B cell (primary cell): Measurements from ENCODE around the gene TSHR. TPM values are rescaled to one million over a fixed set of nuclear protein-coding genes. Genes with fewer than 3 reads are reported as not detected.

Experiments
- ATAC-seq: fragments of 200-7000 bp; cut with Tn5 transposase; one replicate; pipeline ENCODE4 v1.10.0; 2021; ENCODE audit warnings: low read depth, mild to moderate bottlenecking, moderate number of reproducible peaks, moderate library complexity
- CTCF ChIA-PET: fragments of 350-600 bp; sonication (Branson Sonifier 250); formaldehyde crosslinking; loops from one replicate; lab custom pipeline; 2021; ENCODE audit warnings: antibody characterized with exemption, inconsistent platforms; lab: Charles Lee
- POLR2A ChIA-PET: fragments of 350-600 bp; sonication (Branson Sonifier 250); formaldehyde crosslinking; loops from one replicate; lab custom pipeline; 2021; ENCODE audit warnings: antibody characterized with exemption; lab: Charles Lee
- DNase-seq: peaks from one replicate; pipeline ENCODE4 v3.0.0; 2013
- H2AFZ ChIP-seq: 2 replicates; pipeline ENCODE4 v1.6.1; 2012; ENCODE audit warnings: mild to moderate bottlenecking, low read depth, low read length; ENCODE audit not compliant: insufficient read depth, poor library complexity, severe bottlenecking
- H3K27ac ChIP-seq, 2 donors: 1 replicate in 1 of 2; 2 replicates in 1 of 2; pipeline ENCODE4 v1.5.1; 2012 to 2013; ENCODE audit warnings: low read length in 2 of 2, mild to moderate bottlenecking in 2 of 2, moderate library complexity in 1 of 2
- H3K27me3 ChIP-seq, 4 experiments: fragments of 200-600 bp in 1 of 4; sonication (generic) in 1 of 4; replicated peaks in 1 of 4; 1 replicate in 2 of 4; 2 replicates in 2 of 4; pipeline versions ENCODE4 v1.6.1 to v1.7.0; 2013 to 2016; ENCODE audit warnings: low read length in 3 of 4, mild to moderate bottlenecking in 2 of 4, mixed read lengths in 1 of 4, moderate library complexity in 1 of 4; ENCODE audit not compliant: insufficient read depth in 4 of 4, control insufficient read depth in 3 of 4; ENCODE audit errors: control extremely low read depth in 1 of 4
- H3K36me3 ChIP-seq, 2 experiments: replicated peaks in 1 of 2; 1 replicate in 1 of 2; 2 replicates in 1 of 2; pipeline versions ENCODE4 v1.6.1 to v1.7.1; 2013; ENCODE audit warnings: low read length in 1 of 2; ENCODE audit not compliant: insufficient read depth in 2 of 2, control insufficient read depth in 1 of 2; ENCODE audit errors: control extremely low read depth in 1 of 2, extremely low read depth in 1 of 2
- H3K4me1 ChIP-seq, 2 donors: fragments of 200-600 bp in 1 of 2; sonication (generic) in 1 of 2; 1 replicate in 1 of 2; 2 replicates in 1 of 2; pipeline versions ENCODE4 v1.5.1 to v1.6.1; 2013 to 2017; ENCODE audit warnings: low read length in 2 of 2; ENCODE audit not compliant: control insufficient read depth in 2 of 2, insufficient read depth in 2 of 2
- H3K4me2 ChIP-seq: replicated peaks from 2 replicates; pipeline ENCODE3; 2012; ENCODE audit warnings: mild to moderate bottlenecking, low read depth, low read length; ENCODE audit not compliant: poor library complexity, severe bottlenecking
- H3K4me3 ChIP-seq, 5 experiments: fragments of 200-600 bp in 1 of 5; sonication (generic) in 1 of 5; 1 replicate in 3 of 5; 2 replicates in 2 of 5; pipeline versions ENCODE4 v1.5.1 to v1.7.0; 2011 to 2016; ENCODE audit warnings: low read length in 4 of 5, mild to moderate bottlenecking in 4 of 5, low read depth in 2 of 5, control low read depth in 1 of 5, moderate library complexity in 1 of 5; ENCODE audit not compliant: insufficient read depth in 1 of 5; ENCODE audit errors: control extremely low read depth in 1 of 5, extremely low read depth in 1 of 5
- H3K79me2 ChIP-seq: fragments of 200-600 bp; sonication (generic); one replicate; pipeline ENCODE4 v1.6.0; 2016; ENCODE audit warnings: low read length; ENCODE audit not compliant: control insufficient read depth, insufficient read depth
- H3K9ac ChIP-seq: fragments of 200-600 bp; sonication (generic); 2 replicates; pipeline ENCODE4 v1.6.1; 2017; ENCODE audit warnings: mild to moderate bottlenecking, low read length, moderate library complexity
- H3K9me3 ChIP-seq, 3 donors: one replicate each; pipeline versions ENCODE4 v1.6.1 to v1.7.1; 2013; ENCODE audit warnings: low read length in 2 of 3; ENCODE audit not compliant: control insufficient read depth in 2 of 3, insufficient read depth in 1 of 3; ENCODE audit errors: control extremely low read depth in 1 of 3
- H4K20me1 ChIP-seq: 2 replicates; pipeline ENCODE4 v1.6.0; 2012; ENCODE audit warnings: mild to moderate bottlenecking, low read length; ENCODE audit not compliant: insufficient read depth, control insufficient read depth, poor library complexity, severe bottlenecking
- H3K27ac Mint-ChIP-seq: one replicate; pipeline ENCODE4 v1.8.0; 2021; ENCODE audit warnings: mixed read lengths
- H3K27me3 Mint-ChIP-seq: one replicate; pipeline ENCODE4 v1.8.0; 2021; ENCODE audit warnings: mixed read lengths
- H3K4me1 Mint-ChIP-seq: one replicate; pipeline ENCODE4 v1.8.0; 2021; ENCODE audit warnings: mixed read lengths
- H3K4me3 Mint-ChIP-seq: one replicate; pipeline ENCODE4 v1.8.0; 2021; ENCODE audit warnings: mixed read lengths
- H3K9me3 Mint-ChIP-seq: one replicate; pipeline ENCODE4 v1.8.0; 2022; ENCODE audit warnings: mixed read lengths; ENCODE audit not compliant: insufficient read depth
- EZH2 ChIP-seq: IDR thresholded peaks from 2 replicates; pipeline ENCODE4 v1.6.1; 2012; ENCODE audit warnings: borderline replicate concordance, low read depth, mild to moderate bottlenecking, moderate library complexity, low read length; ENCODE audit not compliant: insufficient read depth, poor library complexity, severe bottlenecking
- WGBS: methylation state at CpG from one replicate; pipeline ENCODE4 v1.1.5; 2013; ENCODE audit warnings: missing lambda C conversion rate; ENCODE audit not compliant: insufficient coverage; 5-methylcytosine and 5-hydroxymethylcytosine counted together
- intact Hi-C: fragments of 100-400 bp; cut with micrococcal nuclease; formaldehyde crosslinking; loops from one replicate; pipeline ENCODE4 v1.10.0; 2022
- polyA plus RNA-seq: library from polyadenylated mRNA; depleted of rRNA; stranded (reverse); fragments of >200 nt; gene quantifications from 2 replicates; pipeline ENCODE4 v1.2.3, GENCODE V29; 2012
- total RNA-seq, 2 donors: library from RNA; stranded (reverse); fragments of 120-200 nt in 1 of 2; gene quantifications; 1 replicate in 1 of 2; 2 replicates in 1 of 2; pipeline versions ENCODE4 v1.2.3 to v1.2.4, GENCODE V29; 2013 to 2022
- TF ChIP-seq, protein P1 (sequence below): fragments of 200-600 bp; IDR thresholded peaks from one replicate; pipeline ENCODE4 v1.8.0; 2022; ENCODE audit warnings: antibody characterized with exemption, mild to moderate bottlenecking

Gene TSHR
- total and polyA plus RNA-seq, 2 donors (not counting 1 experiment from before 2014, with no cell fraction given) = 0.15 to 0.37 TPM

DNA sequence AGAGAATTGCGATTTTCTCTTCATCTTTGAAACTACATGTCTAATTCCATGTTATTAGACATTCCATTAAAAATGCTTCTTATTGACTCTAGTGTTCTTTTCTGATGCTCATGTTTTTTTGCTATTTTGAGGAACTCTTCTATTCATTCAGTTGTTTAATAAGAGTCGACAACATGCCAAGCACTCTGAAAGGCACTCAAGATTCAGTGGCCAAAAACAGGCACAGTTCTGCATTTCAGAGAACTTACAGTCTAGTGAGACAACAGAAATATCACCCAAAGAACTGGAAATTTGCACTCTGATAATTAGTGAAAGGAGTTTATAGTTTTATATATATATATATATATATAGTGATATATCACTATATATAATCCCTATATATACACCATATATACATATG is 111.7 kb downstream of the TSHR start:
- ChIA-PET POLR2A (no interaction called here), CTCF (no interaction called here)
- ATAC-seq = no peak
- H3K79me2 ChIP-seq = no peaks in the 10 kb centered on the region
- H4K20me1 ChIP-seq = no peaks in the 10 kb centered on the region
- TF ChIP-seq, protein P1, sequence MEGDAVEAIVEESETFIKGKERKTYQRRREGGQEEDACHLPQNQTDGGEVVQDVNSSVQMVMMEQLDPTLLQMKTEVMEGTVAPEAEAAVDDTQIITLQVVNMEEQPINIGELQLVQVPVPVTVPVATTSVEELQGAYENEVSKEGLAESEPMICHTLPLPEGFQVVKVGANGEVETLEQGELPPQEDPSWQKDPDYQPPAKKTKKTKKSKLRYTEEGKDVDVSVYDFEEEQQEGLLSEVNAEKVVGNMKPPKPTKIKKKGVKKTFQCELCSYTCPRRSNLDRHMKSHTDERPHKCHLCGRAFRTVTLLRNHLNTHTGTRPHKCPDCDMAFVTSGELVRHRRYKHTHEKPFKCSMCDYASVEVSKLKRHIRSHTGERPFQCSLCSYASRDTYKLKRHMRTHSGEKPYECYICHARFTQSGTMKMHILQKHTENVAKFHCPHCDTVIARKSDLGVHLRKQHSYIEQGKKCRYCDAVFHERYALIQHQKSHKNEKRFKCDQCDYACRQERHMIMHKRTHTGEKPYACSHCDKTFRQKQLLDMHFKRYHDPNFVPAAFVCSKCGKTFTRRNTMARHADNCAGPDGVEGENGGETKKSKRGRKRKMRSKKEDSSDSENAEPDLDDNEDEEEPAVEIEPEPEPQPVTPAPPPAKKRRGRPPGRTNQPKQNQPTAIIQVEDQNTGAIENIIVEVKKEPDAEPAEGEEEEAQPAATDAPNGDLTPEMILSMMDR = no peak
- no peak for TF ChIP-seq EZH2
- no peaks in the 10 kb centered on the region for H3K36me3 ChIP-seq
- no peak overlapping the region for H3K27ac Mint-ChIP-seq
- intact Hi-C loops = no loop called here
- no peaks in the 10 kb centered on the region for H3K4me1 ChIP-seq
- no peak overlapping the region for H3K4me3 Mint-ChIP-seq
- peaks cover 0 to 4% (median 0%) of the 10 kb centered on the region in 4 experiments for H3K27me3 ChIP-seq
- H3K4me2 ChIP-seq = no peak overlapping the region
- H3K9ac ChIP-seq = no peak overlapping the region
- peaks cover 3% of the 10 kb centered on the region for H3K27me3 Mint-ChIP-seq
- H3K27ac ChIP-seq = no peak overlapping the region
- no peak overlapping the region for H2AFZ ChIP-seq
- no peaks in the 10 kb centered on the region for H3K4me1 Mint-ChIP-seq
- no CpG with 5 or more reads among the region's 2 CpGs for WGBS
- no peak for DNase-seq
- no peak overlapping the region for H3K4me3 ChIP-seq
- peaks cover 1 to 15% (median 5%) of the 10 kb centered on the region in 3 donors for H3K9me3 ChIP-seq
- peaks cover 9% of the 10 kb centered on the region for H3K9me3 Mint-ChIP-seq

DNA sequence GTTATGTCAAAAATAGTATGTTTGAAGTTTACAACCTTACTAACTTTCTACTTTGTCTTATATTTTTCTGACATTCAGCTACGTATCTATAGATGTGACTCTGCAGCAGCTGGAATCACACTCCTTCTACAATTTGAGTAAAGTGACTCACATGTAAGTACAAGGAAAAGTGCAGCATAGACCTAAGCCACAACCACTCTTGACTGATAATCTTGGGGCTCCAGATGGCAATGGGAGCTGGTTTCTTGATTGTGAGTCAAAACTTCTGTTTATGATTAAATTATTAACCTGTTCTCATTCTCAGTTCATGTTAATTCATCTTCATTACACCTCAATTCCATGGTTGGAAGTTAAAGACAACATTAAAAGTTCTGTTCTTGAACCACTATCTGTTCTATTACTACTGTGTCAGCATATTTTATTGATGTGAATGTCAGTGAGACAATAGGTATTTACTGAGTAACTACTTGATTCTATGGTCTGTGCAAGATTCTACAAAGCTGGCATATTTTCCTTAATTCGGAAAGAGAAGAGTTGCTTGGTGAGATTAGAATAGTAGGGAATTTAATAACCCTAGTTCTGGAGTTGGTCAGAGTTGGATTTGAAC is 112.9 kb downstream of the TSHR start:
- Histone ChIP-seq H3K27ac (no peak overlapping the region), H3K4me2 (no peak overlapping the region), H3K79me2 (no peaks in the 10 kb centered on the region), H3K9me3 (peaks cover 1 to 17% (median 8%) of the 10 kb centered on the region in 3 donors), H4K20me1 (no peaks in the 10 kb centered on the region), H3K27me3 (peaks cover 0 to 2% (median 0%) of the 10 kb centered on the region in 4 experiments), H3K4me3 (no peak overlapping the region), H2AFZ (no peak overlapping the region), H3K4me1 (no peaks in the 10 kb centered on the region), H3K9ac (no peak overlapping the region), H3K36me3 (no peaks in the 10 kb centered on the region)
- Mint-ChIP-seq H3K27ac (no peak overlapping the region), H3K4me3 (no peak overlapping the region), H3K27me3 (peaks cover 3% of the 10 kb centered on the region), H3K9me3 (peaks cover 9% of the 10 kb centered on the region), H3K4me1 (no peaks in the 10 kb centered on the region)
- intact Hi-C loops = no loop called here
- DNase-seq (no peak), ATAC-seq (no peak)
- POLR2A ChIA-PET = no interaction called here
- TF ChIP-seq EZH2 = no peak
- TF ChIP-seq, protein P1 = no peak
- CTCF ChIA-PET = interaction anchor here (1.2 kb wide), 1 partner anchor 102 kb away, joined by 3 read pairs; no protein-coding TSS in a partner anchor
- WGBS = no CpG with 5 or more reads among the region's 2 CpGs
